Peyer's patch (tissue), 4 donors: ENCODE measurements around the gene GABRA5.

ENCODE experiments used
- POLR2A ChIP-seq, 2 donors: fragments of 450-650 bp; IDR thresholded peaks; one replicate each; pipeline ENCODE4 v1.5.1; 2017; ENCODE audit warnings: antibody characterized with exemption in 2 of 2, mild to moderate bottlenecking in 2 of 2, moderate library complexity in 2 of 2
- TF ChIP-seq, protein P1 (sequence below), 6 experiments: fragments of 450-650 bp in 4 of 6; fragments of 200-600 bp in 2 of 6; sonication (generic) in 1 of 6; IDR thresholded peaks; one replicate each; pipeline ENCODE4 v1.5.1; 2017 to 2019; ENCODE audit warnings: antibody characterized with exemption in 6 of 6, mild to moderate bottlenecking in 3 of 6, moderate library complexity in 1 of 6

DNA sequence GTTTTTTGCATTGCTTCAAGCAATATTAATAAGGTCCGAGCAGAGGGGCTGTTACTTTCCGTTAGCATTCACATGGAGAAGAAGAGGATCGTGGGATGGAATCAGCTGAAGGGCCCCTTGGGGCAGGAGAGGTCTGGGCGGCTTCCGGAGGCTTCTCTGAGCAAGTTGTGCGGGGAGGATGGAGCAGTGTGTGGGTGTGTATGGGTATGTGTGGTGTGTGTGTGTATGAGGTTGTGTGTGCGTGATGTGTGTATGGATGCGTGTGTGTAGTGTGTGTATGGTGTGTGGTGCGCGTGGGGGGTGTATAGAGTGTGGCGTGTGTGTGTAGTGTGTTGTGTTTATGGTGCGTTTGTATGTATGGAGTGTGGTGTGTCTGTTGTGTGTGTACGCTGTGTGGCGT, 25.8 kb downstream of the GABRA5 start:
- TF ChIP-seq, protein P1, sequence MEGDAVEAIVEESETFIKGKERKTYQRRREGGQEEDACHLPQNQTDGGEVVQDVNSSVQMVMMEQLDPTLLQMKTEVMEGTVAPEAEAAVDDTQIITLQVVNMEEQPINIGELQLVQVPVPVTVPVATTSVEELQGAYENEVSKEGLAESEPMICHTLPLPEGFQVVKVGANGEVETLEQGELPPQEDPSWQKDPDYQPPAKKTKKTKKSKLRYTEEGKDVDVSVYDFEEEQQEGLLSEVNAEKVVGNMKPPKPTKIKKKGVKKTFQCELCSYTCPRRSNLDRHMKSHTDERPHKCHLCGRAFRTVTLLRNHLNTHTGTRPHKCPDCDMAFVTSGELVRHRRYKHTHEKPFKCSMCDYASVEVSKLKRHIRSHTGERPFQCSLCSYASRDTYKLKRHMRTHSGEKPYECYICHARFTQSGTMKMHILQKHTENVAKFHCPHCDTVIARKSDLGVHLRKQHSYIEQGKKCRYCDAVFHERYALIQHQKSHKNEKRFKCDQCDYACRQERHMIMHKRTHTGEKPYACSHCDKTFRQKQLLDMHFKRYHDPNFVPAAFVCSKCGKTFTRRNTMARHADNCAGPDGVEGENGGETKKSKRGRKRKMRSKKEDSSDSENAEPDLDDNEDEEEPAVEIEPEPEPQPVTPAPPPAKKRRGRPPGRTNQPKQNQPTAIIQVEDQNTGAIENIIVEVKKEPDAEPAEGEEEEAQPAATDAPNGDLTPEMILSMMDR (IDR thresholded peaks at IDR 0.05), result no peak
- TF ChIP-seq POLR2A (IDR thresholded peaks at IDR 0.05), result no peak
